ENCODE data around the gene PYDC1. TPM values are rescaled to one million over a fixed set of nuclear protein-coding genes. Genes with fewer than 3 reads are reported as not detected.
A peak's percentile ranks its signal among the peaks of the same experiment; 100 is the strongest.

Gene PYDC1
- total and polyA plus RNA-seq, 2 experiments from 2014 or later, result 1.8 TPM; not detected in 1

DNA sequence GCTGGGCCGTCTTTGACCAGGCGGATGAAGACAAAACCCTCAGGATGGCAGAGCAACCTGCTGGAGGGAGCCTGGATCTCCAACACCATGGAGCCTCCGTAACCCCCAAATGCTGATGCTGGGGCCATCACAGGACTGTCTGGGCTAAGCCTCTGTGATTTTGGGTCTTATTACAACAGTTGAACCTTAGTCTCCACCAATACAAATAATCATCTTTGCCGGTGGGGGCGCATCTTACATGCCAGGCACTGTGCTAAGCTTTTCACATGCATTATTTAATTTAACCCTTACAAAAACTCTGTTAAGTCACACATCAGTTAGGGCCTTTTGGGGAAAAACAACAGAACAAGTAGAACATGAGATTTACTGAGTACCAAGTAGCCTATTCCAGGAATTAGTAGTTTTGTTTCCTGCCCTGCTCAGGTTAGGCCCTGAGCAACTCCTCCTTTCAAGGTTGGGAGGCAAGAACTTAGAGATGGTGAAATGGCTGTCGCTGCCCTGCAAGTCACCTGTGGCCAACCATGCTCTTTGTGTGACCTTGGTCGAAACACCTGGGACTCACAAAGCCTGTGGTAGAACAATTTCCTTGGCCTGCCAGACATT, 33.9 kb upstream of the PYDC1 start:
- H3K9me3 Mint-ChIP-seq, result no peaks in the 10 kb centered on the region; the same call in 2 of the 3 replicates
- ATAC-seq (no peak), DNase-seq (ENCODE audit: low spot score) (no peak)
- Histone ChIP-seq H4K20me1 (replicated peaks; ENCODE audit: insufficient read depth) (no peaks in the 10 kb centered on the region), H3K27ac (ENCODE audit: low read depth) (no peak overlapping the region), H3K4me1 (ENCODE audit: insufficient read depth) (peaks cover 11% of the 10 kb centered on the region), H3K79me2 (replicated peaks; ENCODE audit: insufficient read depth) (no peaks in the 10 kb centered on the region), H3K4me3 (no peak overlapping the region), H3F3A (replicated peaks; ENCODE audit: low read depth) (no peaks in the 10 kb centered on the region; the same call in 1 of the 2 replicates), H3K27me3 (ENCODE audit: insufficient read depth) (no peaks in the 10 kb centered on the region), H3K9me2 (ENCODE audit: insufficient read depth) (no peaks in the 10 kb centered on the region), H3K4me2 (no peak overlapping the region), H3K36me3 (ENCODE audit: insufficient read depth) (no peaks in the 10 kb centered on the region), H2AFZ (peak overlapping the region; percentile 47; the same call in 1 of the 2 replicates)
- no peaks in the 10 kb centered on the region for H3K36me3 Mint-ChIP-seq (ENCODE audit: low read depth)
- peaks cover 7% of the 10 kb centered on the region for H3K27me3 Mint-ChIP-seq (ENCODE audit: insufficient read depth, low read depth, poor library complexity)
- H3K4me3 Mint-ChIP-seq, result no peak overlapping the region
- TF ChIP-seq, protein P1, sequence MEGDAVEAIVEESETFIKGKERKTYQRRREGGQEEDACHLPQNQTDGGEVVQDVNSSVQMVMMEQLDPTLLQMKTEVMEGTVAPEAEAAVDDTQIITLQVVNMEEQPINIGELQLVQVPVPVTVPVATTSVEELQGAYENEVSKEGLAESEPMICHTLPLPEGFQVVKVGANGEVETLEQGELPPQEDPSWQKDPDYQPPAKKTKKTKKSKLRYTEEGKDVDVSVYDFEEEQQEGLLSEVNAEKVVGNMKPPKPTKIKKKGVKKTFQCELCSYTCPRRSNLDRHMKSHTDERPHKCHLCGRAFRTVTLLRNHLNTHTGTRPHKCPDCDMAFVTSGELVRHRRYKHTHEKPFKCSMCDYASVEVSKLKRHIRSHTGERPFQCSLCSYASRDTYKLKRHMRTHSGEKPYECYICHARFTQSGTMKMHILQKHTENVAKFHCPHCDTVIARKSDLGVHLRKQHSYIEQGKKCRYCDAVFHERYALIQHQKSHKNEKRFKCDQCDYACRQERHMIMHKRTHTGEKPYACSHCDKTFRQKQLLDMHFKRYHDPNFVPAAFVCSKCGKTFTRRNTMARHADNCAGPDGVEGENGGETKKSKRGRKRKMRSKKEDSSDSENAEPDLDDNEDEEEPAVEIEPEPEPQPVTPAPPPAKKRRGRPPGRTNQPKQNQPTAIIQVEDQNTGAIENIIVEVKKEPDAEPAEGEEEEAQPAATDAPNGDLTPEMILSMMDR (conservative IDR thresholded peaks at IDR 0.05; ENCODE audit: low read depth in 2 of 2), result no peak
- TF ChIP-seq, protein P2, sequence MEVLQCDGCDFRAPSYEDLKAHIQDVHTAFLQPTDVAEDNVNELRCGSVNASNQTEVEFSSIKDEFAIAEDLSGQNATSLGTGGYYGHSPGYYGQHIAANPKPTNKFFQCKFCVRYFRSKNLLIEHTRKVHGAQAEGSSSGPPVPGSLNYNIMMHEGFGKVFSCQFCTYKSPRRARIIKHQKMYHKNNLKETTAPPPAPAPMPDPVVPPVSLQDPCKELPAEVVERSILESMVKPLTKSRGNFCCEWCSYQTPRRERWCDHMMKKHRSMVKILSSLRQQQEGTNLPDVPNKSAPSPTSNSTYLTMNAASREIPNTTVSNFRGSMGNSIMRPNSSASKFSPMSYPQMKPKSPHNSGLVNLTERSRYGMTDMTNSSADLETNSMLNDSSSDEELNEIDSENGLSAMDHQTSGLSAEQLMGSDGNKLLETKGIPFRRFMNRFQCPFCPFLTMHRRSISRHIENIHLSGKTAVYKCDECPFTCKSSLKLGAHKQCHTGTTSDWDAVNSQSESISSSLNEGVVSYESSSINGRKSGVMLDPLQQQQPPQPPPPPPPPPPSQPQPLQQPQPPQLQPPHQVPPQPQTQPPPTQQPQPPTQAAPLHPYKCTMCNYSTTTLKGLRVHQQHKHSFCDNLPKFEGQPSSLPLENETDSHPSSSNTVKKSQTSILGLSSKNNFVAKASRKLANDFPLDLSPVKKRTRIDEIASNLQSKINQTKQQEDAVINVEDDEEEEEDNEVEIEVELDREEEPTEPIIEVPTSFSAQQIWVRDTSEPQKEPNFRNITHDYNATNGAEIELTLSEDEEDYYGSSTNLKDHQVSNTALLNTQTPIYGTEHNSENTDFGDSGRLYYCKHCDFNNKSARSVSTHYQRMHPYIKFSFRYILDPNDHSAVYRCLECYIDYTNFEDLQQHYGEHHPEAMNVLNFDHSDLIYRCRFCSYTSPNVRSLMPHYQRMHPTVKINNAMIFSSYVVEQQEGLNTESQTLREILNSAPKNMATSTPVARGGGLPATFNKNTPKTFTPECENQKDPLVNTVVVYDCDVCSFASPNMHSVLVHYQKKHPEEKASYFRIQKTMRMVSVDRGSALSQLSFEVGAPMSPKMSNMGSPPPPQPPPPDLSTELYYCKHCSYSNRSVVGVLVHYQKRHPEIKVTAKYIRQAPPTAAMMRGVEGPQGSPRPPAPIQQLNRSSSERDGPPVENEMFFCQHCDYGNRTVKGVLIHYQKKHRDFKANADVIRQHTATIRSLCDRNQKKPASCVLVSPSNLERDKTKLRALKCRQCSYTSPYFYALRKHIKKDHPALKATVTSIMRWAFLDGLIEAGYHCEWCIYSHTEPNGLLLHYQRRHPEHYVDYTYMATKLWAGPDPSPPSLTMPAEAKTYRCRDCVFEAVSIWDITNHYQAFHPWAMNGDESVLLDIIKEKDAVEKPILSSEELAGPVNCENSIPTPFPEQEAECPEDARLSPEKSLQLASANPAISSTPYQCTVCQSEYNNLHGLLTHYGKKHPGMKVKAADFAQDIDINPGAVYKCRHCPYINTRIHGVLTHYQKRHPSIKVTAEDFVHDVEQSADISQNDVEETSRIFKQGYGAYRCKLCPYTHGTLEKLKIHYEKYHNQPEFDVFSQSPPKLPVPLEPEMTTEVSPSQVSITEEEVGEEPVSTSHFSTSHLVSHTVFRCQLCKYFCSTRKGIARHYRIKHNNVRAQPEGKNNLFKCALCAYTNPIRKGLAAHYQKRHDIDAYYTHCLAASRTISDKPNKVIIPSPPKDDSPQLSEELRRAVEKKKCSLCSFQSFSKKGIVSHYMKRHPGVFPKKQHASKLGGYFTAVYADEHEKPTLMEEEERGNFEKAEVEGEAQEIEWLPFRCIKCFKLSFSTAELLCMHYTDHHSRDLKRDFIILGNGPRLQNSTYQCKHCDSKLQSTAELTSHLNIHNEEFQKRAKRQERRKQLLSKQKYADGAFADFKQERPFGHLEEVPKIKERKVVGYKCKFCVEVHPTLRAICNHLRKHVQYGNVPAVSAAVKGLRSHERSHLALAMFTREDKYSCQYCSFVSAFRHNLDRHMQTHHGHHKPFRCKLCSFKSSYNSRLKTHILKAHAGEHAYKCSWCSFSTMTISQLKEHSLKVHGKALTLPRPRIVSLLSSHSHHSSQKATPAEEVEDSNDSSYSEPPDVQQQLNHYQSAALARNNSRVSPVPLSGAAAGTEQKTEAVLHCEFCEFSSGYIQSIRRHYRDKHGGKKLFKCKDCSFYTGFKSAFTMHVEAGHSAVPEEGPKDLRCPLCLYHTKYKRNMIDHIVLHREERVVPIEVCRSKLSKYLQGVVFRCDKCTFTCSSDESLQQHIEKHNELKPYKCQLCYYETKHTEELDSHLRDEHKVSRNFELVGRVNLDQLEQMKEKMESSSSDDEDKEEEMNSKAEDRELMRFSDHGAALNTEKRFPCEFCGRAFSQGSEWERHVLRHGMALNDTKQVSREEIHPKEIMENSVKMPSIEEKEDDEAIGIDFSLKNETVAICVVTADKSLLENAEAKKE (CRISPR knock-in tag; IDR thresholded peaks at IDR 0.05), result no peak
- TF ChIP-seq JUNB (IDR thresholded peaks at IDR 0.05; ENCODE audit: unreplicated experiment) (no peak), POLR2AphosphoS5 (IDR thresholded peaks at IDR 0.05; ENCODE audit: low read depth) (no peak), NANOG (IDR thresholded peaks at IDR 0.05; ENCODE audit: borderline replicate concordance) (no peak), CREB1 (CRISPR knock-in tag; IDR thresholded peaks at IDR 0.05; ENCODE audit: low read depth) (no peak), ZNF114 (CRISPR knock-in tag; IDR thresholded peaks at IDR 0.05) (no peak), EZH2 (IDR thresholded peaks at IDR 0.05; ENCODE audit: low read depth, unreplicated experiment) (no peak), ZNF331 (CRISPR knock-in tag; IDR thresholded peaks at IDR 0.05; ENCODE audit: low read depth) (no peak), ETS1 (IDR thresholded peaks at IDR 0.05) (no peak), STAT1 (IDR thresholded peaks at IDR 0.05; ENCODE audit: unreplicated experiment) (no peak), EZH2phosphoT487 (IDR thresholded peaks at IDR 0.05; ENCODE audit: unreplicated experiment) (no peak), REST (IDR thresholded peaks at IDR 0.05; ENCODE audit: unreplicated experiment) (no peak)
- H3K4me1 Mint-ChIP-seq, result peaks cover 12% of the 10 kb centered on the region; the same call in 2 of the 3 replicates
- no peak overlapping the region for H3K27ac Mint-ChIP-seq
